ENCODE data around the gene RCAN1.

DNA sequence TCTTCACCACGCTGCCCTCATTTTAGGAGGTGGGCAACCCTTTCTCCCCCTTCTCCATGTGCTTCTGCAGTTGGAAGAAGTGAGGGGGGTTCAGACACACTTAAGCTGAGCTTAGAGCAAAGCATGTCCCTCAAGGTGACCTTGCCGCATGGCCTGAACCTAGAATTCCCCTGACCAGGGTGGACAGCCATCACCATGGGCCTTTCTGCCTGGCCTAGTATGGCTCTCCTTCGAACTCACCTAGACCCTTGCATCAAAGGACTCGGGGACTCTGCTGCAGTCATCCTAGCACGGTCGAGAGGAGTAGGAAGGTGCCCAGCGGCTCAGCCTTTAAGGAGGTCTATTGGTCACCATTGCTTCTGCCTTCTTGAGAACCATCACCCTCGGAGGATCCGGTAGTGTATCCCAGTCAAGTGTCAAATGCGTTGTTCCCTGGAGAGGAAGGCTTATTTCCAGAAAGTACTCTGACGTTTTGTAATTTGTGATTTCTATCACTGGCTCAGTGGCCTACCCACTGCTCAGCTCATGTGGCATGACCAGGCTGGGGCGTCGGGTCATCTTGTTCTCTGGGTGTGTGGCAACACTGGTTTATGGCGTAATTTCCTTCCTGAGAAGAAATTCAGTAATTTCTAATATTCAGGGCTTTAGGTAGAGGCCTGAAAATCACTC is 103.0 kb downstream of the RCAN1 start, which contains the start of gene KCNE1:
- no peak for TF ChIP-seq CTCF (IDR thresholded peaks at IDR 0.05; ENCODE audit: low read depth, low read length)
- no peak for TF ChIP-seq EZH2phosphoT487 (IDR thresholded peaks at IDR 0.05; ENCODE audit: low read depth)

Data from OCI-LY3 (cell line).